NT2/D1 (cell line): Measurements from ENCODE around the gene EPHA1.

Source experiments
- YY1 ChIP-seq: IDR thresholded peaks from 2 replicates; pipeline ENCODE4 v1.6.1; 2011; ENCODE audit not compliant: insufficient read length, insufficient read depth
- ZNF274 ChIP-seq: IDR thresholded peaks from 2 replicates; pipeline ENCODE4 v1.6.1; 2011; ENCODE audit warnings: mild to moderate bottlenecking, low read depth, low read length

DNA sequence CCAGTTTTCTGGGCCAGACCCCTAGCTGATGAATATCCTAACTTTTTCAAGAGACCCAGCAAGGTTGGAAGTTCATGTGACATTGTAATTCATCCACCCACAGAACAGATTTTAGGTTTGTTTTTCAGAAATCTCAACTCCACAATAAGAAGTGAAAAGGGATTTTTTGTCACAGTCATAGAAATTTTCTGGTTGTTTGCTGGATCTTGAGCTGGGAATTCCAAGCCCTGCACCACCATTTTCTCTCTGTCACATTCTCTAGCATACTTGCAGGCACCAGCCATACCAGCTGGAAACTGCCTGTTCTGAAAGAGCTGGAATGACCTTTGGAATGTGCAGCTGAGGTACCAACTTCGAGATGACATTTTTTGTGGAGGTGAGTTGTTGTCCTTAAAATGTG, 43.1 kb upstream of the EPHA1 start:
- TF ChIP-seq YY1 (no peak), ZNF274 (no peak)
